DOHH2 (cell line): Measurements from ENCODE around the gene GIMAP8.

ENCODE experiments used
- H3F3A ChIP-seq: fragments of 200-600 bp; sonication (generic), shearing (Covaris generic); 2 replicates; pipeline ENCODE4 v1.6.0; 2016; ENCODE audit warnings: antibody characterized with exemption, mild to moderate bottlenecking; ENCODE audit not compliant: control insufficient read depth, insufficient read depth
- H3K27ac ChIP-seq: fragments of 200-600 bp; sonication (generic); 2 replicates; pipeline ENCODE4 v1.5.1; 2014; ENCODE audit warnings: low read depth, mild to moderate bottlenecking, low read length, moderate library complexity
- H3K27me3 ChIP-seq: fragments of 200-600 bp; sonication (generic); 2 replicates; pipeline ENCODE4 v1.6.1; 2014; ENCODE audit warnings: mild to moderate bottlenecking, low read length, mixed read lengths; ENCODE audit not compliant: control insufficient read depth
- H3K36me3 ChIP-seq: fragments of 200-600 bp; sonication (generic); 2 replicates; pipeline ENCODE4 v1.6.1; 2014; ENCODE audit warnings: mild to moderate bottlenecking, low read length, moderate library complexity, mixed read lengths; ENCODE audit not compliant: control insufficient read depth
- H3K4me1 ChIP-seq: fragments of 200-600 bp; sonication (generic); 2 replicates; pipeline ENCODE4 v1.6.1; 2014; ENCODE audit warnings: mild to moderate bottlenecking, low read length, mixed read lengths; ENCODE audit not compliant: control insufficient read depth
- H3K4me2 ChIP-seq: fragments of 200-600 bp; sonication (generic); 2 replicates; pipeline ENCODE4 v1.6.0; 2014; ENCODE audit warnings: mild to moderate bottlenecking, low read length, moderate library complexity
- H3K4me3 ChIP-seq: fragments of 200-600 bp; sonication (generic); 2 replicates; pipeline ENCODE4 v1.5.1; 2014; ENCODE audit warnings: mild to moderate bottlenecking, low read length, mixed read lengths
- H3K79me2 ChIP-seq: fragments of 200-600 bp; sonication (generic); 2 replicates; pipeline ENCODE4 v1.6.1; 2014; ENCODE audit warnings: mild to moderate bottlenecking, low read length, mixed read lengths; ENCODE audit not compliant: control insufficient read depth
- H3K9me2 ChIP-seq: fragments of 200-600 bp; sonication (generic); replicated peaks from 2 replicates; pipeline ENCODE4 v1.6.1; 2014; ENCODE audit warnings: mild to moderate bottlenecking, low read length, mixed read lengths; ENCODE audit not compliant: control insufficient read depth
- H3K9me3 ChIP-seq: fragments of 200-600 bp; sonication (generic); 2 replicates; pipeline ENCODE4 v1.6.1; 2014; ENCODE audit warnings: antibody characterized with exemption, low read length, mixed read lengths; ENCODE audit not compliant: control insufficient read depth, insufficient read depth
- H4K20me1 ChIP-seq: fragments of 200-600 bp; sonication (generic); 2 replicates; pipeline ENCODE4 v1.6.0; 2014; ENCODE audit warnings: low read depth, mild to moderate bottlenecking, antibody characterized with exemption, low read length, moderate library complexity; ENCODE audit not compliant: control insufficient read depth, insufficient read depth
- EZH2phosphoT487 ChIP-seq: fragments of 200-600 bp; sonication (generic); IDR thresholded peaks from 2 replicates; pipeline ENCODE4 v1.6.1; 2017; ENCODE audit warnings: borderline replicate concordance, mild to moderate bottlenecking, antibody characterized with exemption, low read length, moderate library complexity, mixed read lengths
- TF ChIP-seq, protein P1 (sequence below): fragments of 200-600 bp; sonication (generic); IDR thresholded peaks from one replicate; pipeline ENCODE4 v1.5.1; 2014; ENCODE audit warnings: antibody characterized with exemption, mild to moderate bottlenecking, low read depth, low read length; ENCODE audit not compliant: poor library complexity, severe bottlenecking

The GIMAP8 gene

GRCh38 chr7:150412518-150413488 lies 37.6 kb upstream of the GIMAP8 start:
- no peak for TF ChIP-seq EZH2phosphoT487
- TF ChIP-seq, protein P1, sequence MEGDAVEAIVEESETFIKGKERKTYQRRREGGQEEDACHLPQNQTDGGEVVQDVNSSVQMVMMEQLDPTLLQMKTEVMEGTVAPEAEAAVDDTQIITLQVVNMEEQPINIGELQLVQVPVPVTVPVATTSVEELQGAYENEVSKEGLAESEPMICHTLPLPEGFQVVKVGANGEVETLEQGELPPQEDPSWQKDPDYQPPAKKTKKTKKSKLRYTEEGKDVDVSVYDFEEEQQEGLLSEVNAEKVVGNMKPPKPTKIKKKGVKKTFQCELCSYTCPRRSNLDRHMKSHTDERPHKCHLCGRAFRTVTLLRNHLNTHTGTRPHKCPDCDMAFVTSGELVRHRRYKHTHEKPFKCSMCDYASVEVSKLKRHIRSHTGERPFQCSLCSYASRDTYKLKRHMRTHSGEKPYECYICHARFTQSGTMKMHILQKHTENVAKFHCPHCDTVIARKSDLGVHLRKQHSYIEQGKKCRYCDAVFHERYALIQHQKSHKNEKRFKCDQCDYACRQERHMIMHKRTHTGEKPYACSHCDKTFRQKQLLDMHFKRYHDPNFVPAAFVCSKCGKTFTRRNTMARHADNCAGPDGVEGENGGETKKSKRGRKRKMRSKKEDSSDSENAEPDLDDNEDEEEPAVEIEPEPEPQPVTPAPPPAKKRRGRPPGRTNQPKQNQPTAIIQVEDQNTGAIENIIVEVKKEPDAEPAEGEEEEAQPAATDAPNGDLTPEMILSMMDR: no peak
- no peak overlapping the region for H3K4me3 ChIP-seq
- H3K36me3 ChIP-seq: no peaks in the 10 kb centered on the region
- H3K27ac ChIP-seq: no peak overlapping the region
- no peaks in the 10 kb centered on the region for H3F3A ChIP-seq
- no peaks in the 10 kb centered on the region for H3K4me1 ChIP-seq
- no peaks in the 10 kb centered on the region for H3K79me2 ChIP-seq
- H4K20me1 ChIP-seq: no peaks in the 10 kb centered on the region
- no peaks in the 10 kb centered on the region for H3K9me2 ChIP-seq
- no peaks in the 10 kb centered on the region for H3K9me3 ChIP-seq
- H3K4me2 ChIP-seq: no peak overlapping the region
- no peaks in the 10 kb centered on the region for H3K27me3 ChIP-seq

GRCh38 chr7:150413640-150414081 lies 36.8 kb upstream of the GIMAP8 start:
- Histone ChIP-seq H3K9me2 (no peaks in the 10 kb centered on the region), H3K4me1 (no peaks in the 10 kb centered on the region), H3K4me3 (no peak overlapping the region), H3K36me3 (no peaks in the 10 kb centered on the region), H3K4me2 (no peak overlapping the region), H3K9me3 (no peaks in the 10 kb centered on the region), H4K20me1 (no peaks in the 10 kb centered on the region), H3F3A (no peaks in the 10 kb centered on the region), H3K27ac (no peak overlapping the region), H3K27me3 (no peaks in the 10 kb centered on the region), H3K79me2 (no peaks in the 10 kb centered on the region)
- no peak for TF ChIP-seq EZH2phosphoT487
- TF ChIP-seq, protein P1: no peak

DNA sequence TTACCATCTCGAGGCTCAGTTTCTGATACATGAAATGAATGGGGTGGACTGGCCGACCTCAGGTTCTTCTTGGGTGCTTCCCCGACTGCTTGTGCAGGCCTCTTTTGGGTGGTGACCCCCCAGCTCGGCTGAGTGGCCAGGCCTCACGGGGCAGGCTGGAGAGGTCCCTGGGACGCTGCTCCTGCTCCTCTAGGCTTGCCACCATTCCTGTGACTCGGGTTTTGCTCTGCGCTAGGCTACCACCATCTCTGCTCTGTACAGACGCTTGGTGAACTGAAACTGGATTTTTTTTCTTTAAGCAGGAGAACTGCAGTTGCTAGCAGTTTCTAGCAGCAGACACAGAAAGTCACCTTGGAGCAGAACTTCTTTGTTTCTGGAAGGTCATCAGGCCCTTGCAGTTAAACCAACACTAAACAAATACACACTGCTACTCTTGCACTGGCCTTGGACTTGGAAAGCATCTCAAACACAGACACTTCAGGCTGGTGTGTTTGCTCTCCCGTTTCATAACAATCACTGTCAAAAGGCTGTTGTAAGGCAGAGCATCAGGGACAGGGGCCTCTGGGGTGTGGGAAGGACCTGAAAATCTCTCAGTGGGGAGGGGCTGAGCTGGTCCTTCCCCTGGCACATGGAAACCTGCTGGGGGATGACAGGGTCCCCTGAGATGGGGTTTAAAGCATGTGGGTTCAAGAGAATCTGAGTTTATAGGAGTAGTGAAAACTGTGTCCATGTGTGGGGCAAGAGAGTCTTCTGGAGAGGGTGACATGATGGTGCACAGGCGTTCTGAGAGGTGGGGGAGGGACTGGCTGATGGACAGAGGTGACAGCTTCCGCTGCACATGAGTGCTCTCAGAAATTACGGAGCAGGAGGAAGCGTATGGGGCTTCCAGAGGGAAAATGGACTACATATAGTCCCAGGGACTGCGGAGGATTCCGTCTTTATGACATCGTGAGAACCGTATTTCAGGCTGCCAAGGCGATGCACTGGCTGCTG lies 35.0 kb upstream of the GIMAP8 start:
- Histone ChIP-seq H3K27ac (no peak overlapping the region), H3K4me2 (no peak overlapping the region), H3K4me1 (no peaks in the 10 kb centered on the region), H3K36me3 (no peaks in the 10 kb centered on the region), H3K9me2 (no peaks in the 10 kb centered on the region), H3K9me3 (no peaks in the 10 kb centered on the region), H3K4me3 (no peak overlapping the region), H4K20me1 (no peaks in the 10 kb centered on the region), H3K79me2 (no peaks in the 10 kb centered on the region), H3K27me3 (peaks cover 4% of the 10 kb centered on the region; the same call in 1 of the 2 replicates), H3F3A (no peaks in the 10 kb centered on the region)
- TF ChIP-seq, protein P1: no peak
- TF ChIP-seq EZH2phosphoT487: no peak
